HG02642 (cell line): Measurements from ENCODE around the gene COA4.
"Not testable (repeated sequence)": the region's sequence is repeated elsewhere in the genome, so short reads cannot be mapped to it uniquely, and the experiment has no call there.

Experiments
- ATAC-seq: cut with Tn5 transposase; IDR thresholded peaks from one replicate; pipeline ENCODE4 v1.9.1; 2021; ENCODE audit warnings: mild to moderate bottlenecking; ENCODE audit not compliant: unreplicated experiment, poor library complexity

The COA4 gene

DNA sequence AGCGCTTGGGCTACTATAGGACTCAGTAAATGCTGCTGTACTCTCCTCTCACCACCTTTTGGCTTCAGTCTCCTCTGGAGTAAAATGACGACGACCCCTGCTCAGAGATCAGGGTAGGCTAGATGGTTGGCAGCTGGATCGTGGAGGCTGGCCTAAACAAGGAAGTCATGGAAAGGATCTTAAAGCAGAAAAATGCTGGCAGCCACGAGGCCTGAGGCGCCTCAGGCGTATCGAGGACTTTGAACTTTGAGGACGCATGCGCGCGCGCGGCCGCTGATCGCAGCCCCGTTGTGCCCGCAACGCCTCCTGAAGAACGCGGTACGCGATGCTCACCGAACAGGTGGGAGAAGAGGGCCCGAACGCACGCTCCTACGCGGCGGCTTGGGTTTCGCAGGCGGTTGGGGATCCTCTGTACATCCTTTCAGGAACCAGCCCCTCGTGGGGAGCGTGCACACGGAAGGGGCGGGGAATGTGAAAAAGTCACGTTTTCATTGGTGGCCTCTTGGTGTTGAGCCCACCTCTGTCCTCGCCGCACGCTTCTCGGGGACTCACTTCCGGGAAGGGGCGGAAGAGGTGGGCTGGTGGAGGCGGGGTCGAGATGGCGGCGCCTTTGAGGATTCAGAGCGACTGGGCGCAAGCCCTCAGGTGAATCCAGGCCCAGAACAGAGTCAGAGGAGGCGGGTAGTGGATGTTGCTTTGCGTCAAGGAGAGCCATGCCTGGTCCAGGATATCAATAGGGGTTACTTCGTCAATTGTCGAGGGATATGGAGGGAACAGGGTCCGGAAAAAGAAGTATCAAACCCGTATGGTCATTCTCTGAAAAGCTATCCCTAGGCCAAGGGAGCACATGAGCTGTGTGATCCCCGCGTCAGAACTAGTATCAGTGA lies at the start of gene COA4, which contains the start of gene PAAF1:
Gene COA4, minus strand, starts transcription at position 423 of the 887 bp plus-strand sequence. CDS start 3,468 bp downstream, outside the sequence.
Gene PAAF1, plus strand, starts transcription at position 576 of the 887 bp plus-strand sequence. Its CDS starts 23 bp downstream, at position 599.
- peak; percentile 98 for ATAC-seq

DNA sequence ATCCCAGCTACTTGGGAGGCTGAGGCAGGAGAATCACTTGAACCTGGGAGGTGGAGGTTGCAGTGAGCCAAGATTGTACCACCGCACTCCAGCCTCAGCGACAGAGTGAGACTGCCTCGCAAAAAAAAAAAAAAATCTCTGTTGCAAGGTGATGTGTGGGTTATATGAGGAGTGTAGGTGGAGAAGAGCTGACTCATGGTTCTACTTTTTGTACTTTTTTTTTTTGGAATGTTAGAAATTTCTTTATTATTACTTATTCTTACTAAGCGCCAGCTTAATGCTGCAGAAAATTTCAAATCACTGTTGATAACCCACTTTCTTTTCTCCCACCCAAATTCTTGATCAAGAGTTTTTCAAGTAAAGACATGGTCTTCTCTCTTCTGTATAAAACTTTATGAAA lies 44.5 kb upstream of the COA4 start:
- ATAC-seq: no peak

DNA sequence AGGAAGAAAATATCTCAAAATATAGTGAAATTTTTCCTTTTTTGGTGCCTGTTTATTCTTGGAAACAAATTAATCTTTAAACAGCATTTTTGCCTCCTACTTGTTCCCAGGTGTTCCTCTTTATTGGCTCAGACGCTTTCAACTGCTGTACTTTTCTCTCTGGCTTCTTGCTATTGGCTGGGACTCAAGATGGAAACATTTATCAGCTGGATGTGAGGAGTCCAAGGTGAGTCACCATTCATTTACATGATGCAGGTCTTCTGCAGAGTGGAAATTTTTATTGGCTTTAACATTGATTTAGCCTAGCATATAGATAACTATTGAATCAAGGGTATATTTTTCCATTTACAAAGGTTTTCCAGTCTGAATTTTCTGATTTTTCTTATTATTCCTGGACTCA lies 39.8 kb upstream of the COA4 start:
- no peak for ATAC-seq

DNA sequence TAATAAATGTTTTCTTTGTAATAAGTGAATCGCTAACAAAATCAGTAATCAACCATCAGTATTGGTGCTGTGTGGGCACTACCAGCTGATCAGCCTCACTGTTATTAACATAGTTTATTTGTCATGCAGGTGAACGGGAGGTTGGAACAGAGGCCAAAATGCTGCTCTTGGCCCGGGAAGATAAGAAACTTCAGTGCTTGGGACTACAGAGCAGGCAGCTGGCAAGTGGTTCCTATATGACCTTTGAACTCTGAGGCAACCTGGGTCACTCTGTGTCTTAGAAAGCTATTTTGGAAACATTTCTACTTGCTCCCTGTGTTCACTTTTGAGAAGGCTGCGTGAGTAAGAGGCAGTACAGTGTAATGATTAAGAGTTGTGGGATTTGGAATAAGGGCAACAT lies 37.6 kb upstream of the COA4 start:
- ATAC-seq: no peak

DNA sequence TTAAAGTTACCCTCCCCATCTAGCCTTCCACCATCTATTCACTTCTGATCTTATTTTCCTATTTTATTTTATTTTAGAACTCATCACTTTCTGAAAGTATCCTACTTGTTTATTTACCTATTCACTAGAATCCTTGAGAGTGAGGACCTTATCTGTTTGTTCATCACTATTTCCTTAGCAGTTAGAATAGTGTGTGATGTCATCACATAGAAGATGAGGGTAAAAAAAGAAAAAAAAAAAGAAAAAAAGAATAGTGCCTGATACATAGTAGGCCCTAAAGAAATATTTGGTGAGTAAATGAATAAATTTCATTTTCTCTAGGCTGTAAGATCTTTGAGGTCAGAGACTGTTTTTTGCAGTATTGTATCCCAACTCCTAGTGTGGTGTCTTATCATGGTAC lies 36.8 kb upstream of the COA4 start:
- no peak for ATAC-seq

DNA sequence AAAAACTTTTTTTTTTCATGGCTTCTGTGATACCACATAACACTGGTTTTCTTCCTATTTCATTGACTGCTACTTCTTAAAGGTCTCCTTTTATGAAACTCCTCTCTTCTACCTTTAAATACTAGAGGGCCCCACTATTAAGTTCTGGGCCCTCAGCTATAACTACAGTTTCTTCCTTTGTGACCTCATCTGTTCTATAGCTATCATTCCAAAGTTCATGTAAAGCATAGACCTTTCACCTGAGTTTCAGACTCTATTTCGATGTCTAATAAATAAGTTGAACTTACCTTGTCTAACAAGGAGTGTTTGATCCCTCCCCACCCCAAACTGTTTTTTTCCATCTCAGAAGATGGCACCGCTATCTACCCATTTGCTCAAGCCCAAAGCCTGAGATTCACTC lies 35.4 kb upstream of the COA4 start:
- no peak for ATAC-seq

DNA sequence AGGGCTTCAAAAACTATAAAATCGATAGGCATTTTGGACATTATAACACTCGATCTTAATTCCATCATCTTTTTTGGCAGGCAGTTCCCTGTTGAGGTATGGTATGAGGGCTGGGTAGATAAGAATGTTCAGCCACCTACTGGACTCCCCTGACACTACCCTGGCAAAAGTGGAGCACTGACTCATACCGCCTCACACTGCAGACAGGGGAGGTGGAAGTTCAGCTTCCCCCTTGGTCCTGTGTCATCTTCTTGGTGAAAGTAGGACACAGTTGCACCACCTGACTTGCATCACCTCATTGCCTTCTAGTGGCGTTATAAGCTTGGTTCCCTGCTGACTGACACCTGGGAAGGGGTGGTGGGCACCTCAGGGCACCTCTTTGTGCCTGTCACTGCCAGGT lies 30.5 kb upstream of the COA4 start:
- no peak for ATAC-seq

DNA sequence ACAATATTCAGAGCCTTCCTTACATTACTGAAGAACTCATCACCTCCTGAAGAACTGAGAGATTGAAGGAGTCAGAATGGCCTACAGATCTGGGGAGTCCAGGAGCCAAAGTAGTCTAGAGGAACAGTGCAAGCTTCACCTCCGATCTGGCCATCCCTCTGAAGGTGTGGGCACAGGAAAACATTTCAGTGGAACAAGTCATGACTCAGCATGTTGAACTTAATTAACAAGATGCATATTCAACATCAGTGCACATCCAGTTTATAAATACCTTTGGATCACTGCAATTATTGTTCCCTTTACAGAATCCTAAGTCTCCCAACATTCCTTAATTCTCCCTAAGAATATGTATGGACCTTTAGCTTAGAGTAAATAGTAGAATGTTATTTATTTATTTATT lies 25.7 kb upstream of the COA4 start:
- no peak for ATAC-seq

DNA sequence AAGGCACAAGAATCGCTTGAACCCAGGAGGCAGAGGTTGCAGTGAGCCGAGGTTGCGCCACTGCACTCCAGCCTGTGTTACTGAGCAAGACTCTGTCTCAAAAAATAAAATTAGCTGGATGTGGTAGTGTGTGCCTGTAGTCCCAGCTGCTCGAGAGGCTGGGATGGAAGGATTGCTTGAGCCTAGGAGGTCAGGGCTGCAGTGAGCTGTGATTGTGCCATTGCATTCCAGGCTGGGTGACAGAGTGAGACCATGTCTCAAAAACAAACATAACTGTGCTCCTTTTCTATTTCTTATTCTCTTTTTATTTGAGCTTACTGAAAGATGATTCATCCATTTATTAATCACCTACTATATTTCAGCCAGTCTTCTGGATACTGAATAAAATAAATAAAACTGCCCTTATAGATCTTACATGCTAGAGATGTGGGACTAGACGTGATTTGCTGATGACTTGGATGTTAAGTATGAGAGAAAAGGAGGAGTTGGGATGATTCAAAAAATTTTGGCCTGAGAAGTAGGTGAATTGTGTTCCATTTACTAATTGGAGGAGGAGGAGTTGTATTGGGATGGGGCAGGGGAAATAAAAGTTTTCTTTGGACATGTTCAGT lies 18.2 kb upstream of the COA4 start:
- ATAC-seq: no peak

DNA sequence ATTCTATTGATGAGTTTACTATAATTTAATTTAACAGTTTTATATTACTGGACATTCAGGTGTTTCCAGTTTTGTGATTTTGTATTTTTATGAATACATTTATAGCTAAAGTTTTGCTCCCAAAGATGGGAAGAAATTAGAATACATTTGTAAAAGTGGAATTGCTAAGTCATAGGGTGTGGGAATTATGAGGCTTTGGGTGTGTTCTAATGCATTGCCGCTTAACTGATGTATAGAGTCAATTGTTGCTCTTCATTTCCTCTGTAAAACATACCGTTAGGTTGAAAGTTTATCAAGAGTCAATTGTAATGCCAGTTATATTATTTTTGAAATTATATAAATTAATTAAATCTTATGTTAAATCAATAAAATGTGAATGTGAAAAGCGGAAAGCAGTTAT lies 16.4 kb upstream of the COA4 start:
- no peak for ATAC-seq

DNA sequence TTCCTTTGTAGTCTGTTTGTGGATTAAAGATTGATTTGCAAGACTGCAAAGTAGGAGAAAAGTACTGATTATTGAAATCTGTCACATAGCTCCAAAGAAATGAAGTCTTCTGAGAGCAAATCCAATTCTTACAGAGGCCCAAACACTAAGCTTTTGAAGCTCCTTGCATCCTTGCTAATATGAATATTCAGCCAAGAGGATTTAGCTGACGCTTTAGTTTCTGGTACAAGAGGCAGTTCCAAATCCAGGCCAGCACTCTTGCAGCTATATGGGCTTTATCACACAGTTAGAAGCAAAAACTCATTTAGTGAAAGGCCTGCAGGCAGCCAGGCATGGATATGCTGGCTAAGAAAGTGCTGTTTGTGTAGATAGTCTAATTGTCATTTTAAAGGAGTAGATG lies 12.9 kb upstream of the COA4 start:
- no peak for ATAC-seq

DNA sequence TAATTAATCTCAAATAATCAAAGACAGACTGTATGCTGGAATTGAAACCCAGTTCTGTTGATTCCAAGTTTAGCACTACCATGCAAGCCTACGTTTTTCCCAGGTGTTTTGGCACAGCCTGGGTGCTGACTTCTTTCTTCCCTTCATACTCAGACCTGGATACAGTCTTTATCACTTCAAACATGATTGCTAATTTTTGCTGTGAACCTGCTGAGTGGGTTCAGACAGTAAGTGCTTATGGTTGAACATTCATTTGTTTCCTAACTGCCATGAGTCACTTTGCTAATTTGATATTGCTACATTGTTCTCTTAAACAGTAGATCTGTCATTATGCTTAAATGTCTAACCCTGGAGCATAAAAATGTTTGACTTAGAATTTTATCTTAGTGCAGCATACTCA lies 12.4 kb upstream of the COA4 start:
- ATAC-seq: no peak

DNA sequence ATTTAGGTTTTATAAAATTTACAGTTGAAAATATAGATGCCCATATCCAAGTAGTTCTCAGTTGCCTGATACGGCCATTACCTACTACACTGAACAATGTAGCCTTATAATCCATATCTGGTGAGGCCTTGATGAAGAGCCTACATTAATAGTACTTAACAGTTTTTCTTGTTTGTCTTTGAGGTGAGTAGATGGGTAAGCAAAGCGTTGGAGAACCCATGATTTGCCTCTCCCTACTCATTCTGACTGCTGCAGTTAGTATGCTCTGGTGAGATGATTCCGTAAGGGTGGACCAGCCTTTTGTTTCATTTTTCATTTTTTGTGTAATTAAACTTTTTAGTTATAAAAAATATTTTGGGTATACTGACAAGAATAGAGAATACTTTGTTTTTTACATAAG lies 11.6 kb upstream of the COA4 start:
- ATAC-seq: no peak

DNA sequence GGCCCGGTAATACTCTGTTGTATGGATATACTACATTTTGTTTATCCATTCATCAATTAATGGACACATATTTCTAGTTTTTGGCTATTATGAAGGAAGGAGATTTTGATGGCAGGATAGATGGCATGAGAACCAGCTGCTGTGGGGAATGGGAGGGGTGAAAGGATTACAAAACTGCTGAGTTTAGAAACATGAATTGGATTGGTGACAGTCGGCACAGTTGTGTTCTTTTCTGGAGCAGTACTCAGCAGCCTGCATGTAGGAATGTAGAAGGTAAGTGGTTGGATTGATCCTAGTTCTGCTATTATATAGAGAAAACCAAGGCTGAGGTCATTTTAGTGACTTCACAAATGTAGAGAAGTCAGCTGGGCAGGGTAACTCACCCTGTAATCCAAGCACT lies 7.2 kb upstream of the COA4 start:
- no peak for ATAC-seq

DNA sequence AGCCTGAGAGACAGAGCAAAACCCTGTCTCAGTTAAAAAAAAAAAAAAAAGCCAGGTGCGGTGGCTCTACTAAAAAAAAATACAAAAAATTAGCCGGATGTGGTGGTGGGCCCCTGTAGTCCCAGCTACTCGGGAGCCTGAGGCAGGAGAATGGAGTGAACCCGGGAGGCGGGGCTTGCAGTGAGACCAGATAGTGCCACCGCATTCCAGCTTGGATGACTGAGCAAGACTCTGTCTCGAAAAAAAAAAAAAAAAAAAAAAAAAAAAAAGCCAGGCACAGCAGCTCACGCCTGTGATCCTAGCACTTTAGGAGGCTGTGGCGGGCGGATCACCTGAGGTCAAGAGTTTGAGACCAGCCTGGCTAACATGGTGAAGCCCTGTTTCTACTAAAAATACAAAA lies 3.8 kb upstream of the COA4 start:
- ATAC-seq: not testable (repeated sequence)

DNA sequence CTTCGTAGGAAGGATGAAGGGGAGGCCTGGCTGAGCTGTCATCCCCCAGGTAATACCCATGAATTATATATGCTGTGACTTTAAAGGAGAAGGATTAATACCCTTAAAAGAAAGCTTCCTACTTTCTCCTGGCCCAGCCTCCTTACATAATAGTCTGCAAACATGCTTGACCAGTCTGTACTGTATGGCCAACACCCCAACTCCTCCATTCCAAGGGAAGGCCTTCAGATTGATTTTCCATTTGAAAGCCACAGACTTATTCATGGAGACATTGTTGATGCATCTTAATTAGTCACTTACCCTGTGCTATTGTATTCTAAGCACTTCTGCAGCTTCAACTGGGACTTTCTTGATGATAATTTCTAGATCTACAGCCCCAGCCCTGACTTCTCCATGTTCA lies 2.1 kb upstream of the COA4 start:
- no peak for ATAC-seq

DNA sequence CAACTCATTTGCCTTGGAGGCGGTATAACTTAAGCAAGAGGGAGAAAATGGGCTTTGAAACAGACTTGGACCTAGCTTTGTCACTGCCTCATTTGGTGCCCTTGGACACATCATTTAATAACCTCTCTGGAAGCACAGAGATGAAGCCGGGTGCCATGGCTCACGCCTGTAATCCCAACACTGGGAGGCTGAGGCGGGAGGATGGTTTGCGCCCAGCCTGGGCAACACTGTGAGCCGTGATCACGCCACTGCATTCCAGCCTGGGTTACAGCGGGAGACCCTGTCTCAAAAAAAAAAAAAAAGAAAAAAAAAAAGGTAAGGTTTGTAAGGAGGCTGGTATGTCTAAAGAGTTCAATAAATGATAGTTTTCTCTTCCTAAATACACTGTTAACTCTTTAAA lies 806 bp downstream of the COA4 start:
- no peak for ATAC-seq

DNA sequence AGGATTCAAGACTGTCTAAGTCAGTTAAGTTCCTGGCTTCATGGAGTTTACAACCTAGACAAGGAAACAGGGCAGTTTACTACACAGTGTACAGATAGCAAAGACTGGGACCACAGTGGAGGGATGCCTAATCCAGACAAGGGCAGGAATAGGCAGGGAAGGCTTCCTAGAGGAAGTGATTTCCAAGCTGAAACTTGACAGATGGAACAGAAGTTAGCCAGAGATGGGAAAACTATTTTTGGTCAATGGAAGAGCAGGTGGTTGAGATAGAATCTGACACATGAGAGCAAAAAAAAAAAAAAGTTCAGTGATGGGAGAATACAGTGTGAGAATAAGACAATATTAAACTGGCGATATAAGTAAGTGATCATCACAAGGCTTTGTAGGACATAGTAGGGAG lies 1.3 kb downstream of the COA4 start:
- ATAC-seq: no peak

DNA sequence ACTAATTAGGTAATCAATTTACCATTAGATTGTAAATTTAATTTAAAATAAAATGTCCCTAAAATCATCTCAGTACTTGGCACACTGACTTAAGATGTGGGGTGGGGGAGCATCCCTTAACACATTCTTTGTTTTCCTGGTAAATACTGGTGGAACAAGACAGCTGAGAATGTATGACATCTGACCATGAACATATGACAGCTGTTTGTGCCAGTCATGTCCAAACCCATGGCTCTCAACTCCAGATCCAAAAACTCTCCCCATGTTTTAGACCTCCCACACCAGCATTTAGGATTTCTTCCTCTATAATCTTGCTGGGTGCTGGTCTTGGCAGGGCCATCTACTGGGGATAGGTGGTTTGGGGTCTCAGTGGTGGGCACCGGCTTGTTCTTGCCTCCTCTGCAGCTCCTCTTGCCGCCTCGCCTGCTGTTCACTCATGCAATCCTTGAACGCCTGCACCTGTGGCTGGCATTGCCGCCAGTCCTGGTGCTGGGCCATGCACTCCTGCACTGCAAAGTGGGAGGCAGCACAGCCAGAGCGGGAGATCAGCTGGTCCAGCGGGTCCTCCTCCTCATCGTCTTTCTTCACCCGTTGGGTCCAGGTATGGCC lies 3.8 kb downstream of the COA4 start:
- ATAC-seq: no peak

DNA sequence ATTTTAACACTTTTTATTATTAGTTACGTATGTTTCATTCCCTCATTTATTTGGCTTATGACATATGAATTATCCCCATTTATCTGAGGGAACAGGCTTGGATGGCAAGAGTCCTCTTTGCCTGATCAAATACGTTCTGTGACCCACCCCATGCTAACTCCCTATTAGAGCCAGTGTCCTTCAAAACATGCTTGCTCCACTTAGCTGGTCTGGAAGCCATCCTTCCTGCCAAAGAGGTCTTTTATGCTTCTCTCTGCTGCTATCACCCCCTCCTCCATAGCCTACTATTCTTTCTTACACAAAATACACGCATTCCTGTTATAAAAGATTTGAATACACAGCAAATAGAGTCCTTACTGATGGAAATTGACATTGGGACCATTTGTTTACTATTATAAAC lies 6.4 kb downstream of the COA4 start:
- ATAC-seq: no peak

DNA sequence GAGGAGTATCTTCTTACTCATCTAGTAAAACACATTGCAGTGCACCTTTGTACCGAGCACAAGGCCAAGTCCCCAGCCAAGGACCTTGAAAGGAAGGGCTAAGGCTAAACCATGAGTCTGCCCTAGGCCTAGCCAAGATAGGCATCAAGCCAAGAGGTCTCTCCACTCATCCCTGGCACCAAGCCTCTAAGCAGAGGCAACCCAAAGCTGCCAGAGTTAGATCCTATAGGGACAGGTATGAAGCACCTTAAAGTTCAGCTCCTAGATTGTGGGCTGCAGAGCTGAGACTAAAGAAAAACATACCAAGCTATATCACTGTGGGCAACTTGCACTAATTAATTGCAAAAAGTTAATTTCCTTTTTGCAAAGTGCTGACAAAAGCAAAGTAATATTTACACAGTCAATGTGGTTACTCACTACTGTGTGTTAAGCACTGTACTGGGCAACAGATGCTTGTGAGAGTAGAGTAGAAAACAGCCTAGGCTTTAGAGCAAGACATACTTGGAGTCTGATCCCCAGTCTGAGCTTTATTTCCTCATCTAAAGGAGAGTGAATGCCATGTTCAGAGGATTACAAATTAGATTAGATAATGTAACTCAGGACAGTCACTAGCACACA lies 7.2 kb downstream of the COA4 start:
- ATAC-seq: no peak
